ENCODE measurements around the gene FBXO15.

DNA sequence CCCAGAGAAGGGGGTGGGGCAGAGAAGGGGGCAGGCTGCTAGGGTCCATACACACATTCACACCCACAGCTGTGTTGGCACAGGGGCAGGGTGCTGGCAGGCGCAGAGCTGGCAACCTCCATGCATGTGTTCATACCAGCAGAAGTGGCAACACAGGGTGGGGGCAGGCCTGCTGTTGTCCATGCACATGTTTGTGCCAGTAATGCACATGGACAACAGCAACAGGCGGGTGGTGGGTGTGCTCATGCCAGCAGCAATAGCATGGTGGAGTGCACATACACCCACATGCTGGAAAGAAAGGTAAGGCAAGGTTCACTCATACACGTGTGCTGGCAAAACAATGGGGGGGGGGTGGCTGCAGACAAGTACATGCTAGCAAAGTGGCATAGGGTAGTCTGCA lies 54.7 kb downstream of the FBXO15 start:
- no peak for TF ChIP-seq POLR2A (IDR thresholded peaks at IDR 0.05)
- TF ChIP-seq, protein P1, sequence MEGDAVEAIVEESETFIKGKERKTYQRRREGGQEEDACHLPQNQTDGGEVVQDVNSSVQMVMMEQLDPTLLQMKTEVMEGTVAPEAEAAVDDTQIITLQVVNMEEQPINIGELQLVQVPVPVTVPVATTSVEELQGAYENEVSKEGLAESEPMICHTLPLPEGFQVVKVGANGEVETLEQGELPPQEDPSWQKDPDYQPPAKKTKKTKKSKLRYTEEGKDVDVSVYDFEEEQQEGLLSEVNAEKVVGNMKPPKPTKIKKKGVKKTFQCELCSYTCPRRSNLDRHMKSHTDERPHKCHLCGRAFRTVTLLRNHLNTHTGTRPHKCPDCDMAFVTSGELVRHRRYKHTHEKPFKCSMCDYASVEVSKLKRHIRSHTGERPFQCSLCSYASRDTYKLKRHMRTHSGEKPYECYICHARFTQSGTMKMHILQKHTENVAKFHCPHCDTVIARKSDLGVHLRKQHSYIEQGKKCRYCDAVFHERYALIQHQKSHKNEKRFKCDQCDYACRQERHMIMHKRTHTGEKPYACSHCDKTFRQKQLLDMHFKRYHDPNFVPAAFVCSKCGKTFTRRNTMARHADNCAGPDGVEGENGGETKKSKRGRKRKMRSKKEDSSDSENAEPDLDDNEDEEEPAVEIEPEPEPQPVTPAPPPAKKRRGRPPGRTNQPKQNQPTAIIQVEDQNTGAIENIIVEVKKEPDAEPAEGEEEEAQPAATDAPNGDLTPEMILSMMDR (IDR thresholded peaks at IDR 0.05 in 4 of 5, conservative IDR thresholded peaks at IDR 0.05 in 1 of 5) = no peak
